Smooth muscle cell of the brain vasculature (primary cell): Measurements from ENCODE around the gene TMCC2.
A peak's percentile ranks its signal among the peaks of the same experiment; 100 is the strongest.

Experiments used
- DNase-seq: peaks from one replicate; pipeline ENCODE4 v3.0.0-alpha.2; 2012; ENCODE audit warnings: low read depth, low spot score

The TMCC2 gene

DNA sequence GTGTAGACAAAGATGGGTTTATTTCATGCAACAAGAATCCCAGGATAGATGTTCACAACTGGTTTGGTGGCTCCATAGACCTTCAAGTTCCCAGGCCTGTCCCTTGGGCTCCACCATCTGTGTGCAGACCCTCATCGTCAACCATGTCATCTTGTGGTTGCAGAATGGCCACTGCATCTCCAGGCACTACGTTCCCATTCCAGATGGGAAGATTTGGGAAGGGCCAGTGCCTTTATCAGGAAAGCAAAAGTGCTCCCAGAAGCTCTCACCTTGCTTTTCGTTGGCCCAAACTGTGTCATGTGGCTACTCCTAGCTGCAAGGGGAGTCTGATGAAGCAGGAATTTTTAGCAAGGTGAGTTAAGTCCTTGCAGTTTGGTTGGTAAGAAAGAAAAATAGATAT, 12.8 kb downstream of the TMCC2 start:
- no peak for DNase-seq

- no peak for DNase-seq
Observed at GRCh38 chr1:205241366-205242030, 13.8 kb downstream of the TMCC2 start.

GRCh38 chr1:205243350-205244191, 15.8 kb downstream of the TMCC2 start:
- no peak for DNase-seq

GRCh38 chr1:205244384-205244783, 16.6 kb downstream of the TMCC2 start:
- no peak for DNase-seq

- DNase-seq = no peak
Observed at GRCh38 chr1:205245096-205245495, 17.4 kb downstream of the TMCC2 start.

- no peak for DNase-seq
Observed at GRCh38 chr1:205246351-205247119, 18.8 kb downstream of the TMCC2 start.

DNA sequence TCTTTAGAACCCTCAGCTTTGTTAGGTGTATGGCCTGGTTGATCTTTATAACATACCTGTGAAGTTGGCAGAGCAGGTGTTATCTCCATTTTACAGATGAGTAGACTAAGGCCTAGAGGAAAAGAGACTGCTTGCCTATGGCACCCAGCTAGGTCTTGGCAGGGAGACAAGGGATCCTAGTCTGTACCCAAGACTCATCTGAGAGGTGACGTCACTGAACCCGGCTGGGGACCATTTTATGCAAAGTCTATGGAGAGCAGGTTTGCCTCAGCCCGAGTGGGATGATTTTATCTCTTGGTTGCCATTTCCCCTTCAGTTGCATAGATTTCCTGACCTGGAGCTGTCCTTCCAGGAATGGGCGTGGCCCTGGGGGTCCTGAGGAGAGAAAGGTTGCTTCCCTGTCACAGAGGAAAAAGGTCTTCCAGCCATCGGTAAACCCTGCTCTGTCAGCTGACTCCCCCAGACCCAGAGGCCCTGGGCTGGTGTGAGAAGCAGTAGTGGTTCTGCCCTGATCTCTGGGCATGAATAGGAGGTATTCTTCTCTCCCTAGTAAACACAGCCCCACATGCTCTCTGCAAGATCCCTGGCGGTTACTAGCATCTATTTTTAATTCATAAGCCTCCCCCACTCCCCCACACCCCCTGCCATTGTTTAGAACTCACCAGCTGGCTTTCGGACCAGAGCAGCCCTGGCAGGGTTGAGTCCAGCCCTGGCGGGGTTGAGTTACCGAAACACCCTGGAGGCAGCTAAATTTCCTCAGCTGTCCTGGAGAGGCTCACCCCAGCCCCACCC, 19.6 kb downstream of the TMCC2 start:
- DNase-seq = no peak

DNA sequence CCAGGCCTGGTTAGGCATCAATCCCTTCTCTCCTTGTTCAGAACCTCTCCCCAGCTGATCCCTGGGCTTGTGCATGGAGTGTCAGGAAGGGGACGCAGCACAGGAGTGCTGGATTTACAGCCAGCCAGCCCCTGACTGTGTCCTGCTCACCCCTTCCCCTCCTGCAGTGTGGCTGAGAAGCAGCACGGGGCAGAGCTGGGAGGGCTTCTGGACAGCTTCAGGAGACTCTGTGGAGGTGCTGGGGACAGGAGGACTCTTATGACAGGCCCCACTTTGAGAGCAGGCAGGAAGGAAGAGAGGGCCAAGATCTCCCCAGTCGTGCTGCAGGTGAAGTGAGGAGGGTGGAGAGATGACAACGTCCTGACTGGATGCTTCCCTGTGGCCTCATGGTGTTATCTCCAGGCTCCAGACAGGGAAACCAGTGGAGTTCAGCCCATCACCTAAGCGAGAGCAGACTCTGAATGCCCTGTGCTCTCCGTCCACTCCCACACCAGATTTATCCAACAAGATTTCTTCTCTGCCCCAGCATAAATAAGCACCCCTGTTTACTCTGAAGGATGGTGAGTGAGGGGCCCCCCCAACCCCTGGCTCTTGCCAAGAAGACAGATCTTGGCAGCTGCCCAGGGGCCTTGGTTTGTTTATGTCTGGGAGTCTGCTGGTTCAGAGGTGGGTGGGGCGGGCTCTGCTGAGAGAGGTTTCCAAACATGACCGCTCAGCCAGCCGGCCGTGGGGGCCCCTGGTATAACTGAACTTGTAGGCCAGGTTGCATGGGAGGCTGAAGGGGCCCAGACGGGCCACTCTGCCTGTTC, 21.3 kb downstream of the TMCC2 start:
- DNase-seq = peak; percentile 40

GRCh38 chr1:205249651-205250050, 21.9 kb downstream of the TMCC2 start:
- DNase-seq = no peak

DNA sequence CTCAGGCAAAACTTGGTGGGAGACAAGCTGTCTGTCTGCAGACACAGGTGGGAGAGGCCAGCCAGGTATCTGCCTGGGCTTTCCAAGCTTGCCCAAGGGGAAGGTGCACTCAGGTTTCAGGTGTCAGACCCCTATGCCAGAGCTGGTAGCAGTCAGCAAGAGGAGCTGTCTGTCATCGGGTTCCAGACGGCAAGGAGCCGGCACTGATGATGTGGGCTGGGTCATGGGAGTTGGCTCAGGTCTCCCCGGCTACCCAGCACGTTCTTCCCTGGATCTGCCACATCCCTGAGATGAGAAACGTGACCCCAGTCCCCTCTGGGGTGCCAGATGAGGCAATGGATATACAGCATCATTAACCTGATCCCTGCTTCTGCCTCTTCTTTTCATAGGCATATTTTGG, 23.0 kb downstream of the TMCC2 start:
- DNase-seq = no peak

GRCh38 chr1:205251576-205251975, 23.8 kb downstream of the TMCC2 start:
- DNase-seq = no peak

- DNase-seq = peak; percentile 62
Observed at GRCh38 chr1:205255941-205256780, 28.4 kb downstream of the TMCC2 start.

DNA sequence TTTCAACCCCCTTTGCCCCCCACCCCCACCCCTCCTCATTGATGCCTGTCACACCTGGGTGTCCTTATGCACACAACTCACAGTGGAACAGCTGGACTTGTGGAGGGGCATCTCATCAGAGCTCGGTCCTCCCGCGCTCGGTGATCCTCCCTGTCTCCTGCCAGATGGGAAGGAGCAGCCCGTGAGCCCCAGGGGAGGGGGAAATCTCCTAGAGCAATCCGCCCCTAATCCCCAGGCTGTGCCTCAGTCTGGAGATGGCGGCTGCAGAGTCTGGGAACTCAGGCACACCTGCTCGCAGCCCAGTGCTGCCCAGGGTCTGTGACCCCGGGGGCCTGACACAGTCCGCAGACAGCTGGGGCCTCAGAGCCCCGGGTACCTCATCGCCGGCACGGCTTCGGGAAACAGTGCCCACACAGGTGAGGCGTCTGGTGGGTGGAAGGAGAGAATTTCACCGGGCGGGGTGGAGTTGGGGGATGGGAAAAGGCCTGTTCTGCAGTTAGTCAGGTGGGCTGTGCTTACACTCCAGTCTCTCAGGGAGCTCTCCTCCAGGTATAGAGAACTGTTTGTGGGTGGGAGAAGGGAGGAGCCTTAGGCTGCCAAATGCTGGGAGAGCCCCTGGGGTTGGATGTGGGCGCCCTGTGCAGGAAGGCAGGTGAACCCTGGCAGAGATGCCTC, 29.3 kb downstream of the TMCC2 start:
- DNase-seq = no peak

DNA sequence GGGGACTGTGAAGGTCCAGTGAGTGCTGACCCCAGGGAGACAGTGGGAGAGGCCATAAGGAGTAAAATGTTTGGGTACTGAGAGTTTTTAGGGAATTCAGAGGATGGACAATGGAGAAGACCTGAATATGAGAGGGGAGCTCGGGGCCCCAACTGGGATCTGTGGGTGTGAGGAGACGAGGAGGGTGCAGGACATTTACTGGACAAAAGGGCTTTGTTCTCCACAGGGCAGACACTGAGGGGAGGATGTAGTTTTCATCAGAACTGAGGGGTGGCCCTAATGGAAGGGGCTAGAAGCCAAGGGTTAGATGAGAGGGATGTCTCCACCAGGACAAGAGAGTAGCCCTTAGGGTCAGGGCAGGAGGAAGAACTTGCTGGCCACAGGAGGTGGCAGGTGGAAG, 30.0 kb downstream of the TMCC2 start:
- no peak for DNase-seq

DNA sequence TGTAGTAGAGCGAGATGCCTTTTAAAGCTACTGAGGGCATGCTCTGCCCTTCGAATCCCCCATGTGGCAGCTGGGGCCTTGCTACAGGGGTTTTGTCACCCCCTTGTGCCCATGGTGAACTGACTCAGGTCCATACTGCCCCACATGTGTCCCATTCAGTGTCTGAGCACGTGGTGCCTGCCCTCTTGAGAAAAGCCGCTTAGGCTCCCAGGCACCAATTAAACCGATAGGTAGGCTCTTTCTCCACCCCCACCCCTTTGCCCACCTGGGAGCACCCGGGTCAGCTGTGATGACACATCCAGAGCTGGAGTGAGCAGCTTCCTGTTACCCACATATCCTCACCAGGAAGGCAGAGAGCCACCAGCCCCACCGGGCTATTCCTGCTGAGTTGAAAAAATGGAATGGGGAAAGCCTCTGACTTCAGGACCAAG, 30.5 kb downstream of the TMCC2 start:
- no peak for DNase-seq

GRCh38 chr1:205258719-205259118, 31.0 kb downstream of the TMCC2 start:
- DNase-seq = no peak

GRCh38 chr1:205259324-205259832, 31.6 kb downstream of the TMCC2 start:
- DNase-seq = no peak

- DNase-seq = no peak
Observed at GRCh38 chr1:205259998-205260397, 32.3 kb downstream of the TMCC2 start.
